Keratinocyte (primary cell): ENCODE results near the gene NPAS3. TPM values are rescaled to one million over a fixed set of nuclear protein-coding genes. Genes with fewer than 3 reads are reported as not detected.

Experiments used
- DNase-seq: peaks from one replicate; pipeline ENCODE4 v3.0.0-alpha.2; 2011; ENCODE audit warnings: low read depth, missing footprints, low spot score
- FAIRE-seq: peaks from 2 replicates; lab custom pipeline; 2011; peaks lifted over from hg19 to GRCh38; lab: Jason Lieb, UNC
- H2AFZ ChIP-seq: 2 replicates; pipeline ENCODE4 v1.6.0; 2012; ENCODE audit warnings: low read length, control low read depth, inconsistent platforms; ENCODE audit not compliant: control insufficient read depth
- H3K27ac ChIP-seq: 2 replicates; pipeline ENCODE4 v1.5.1; 2011; ENCODE audit warnings: low read length; ENCODE audit not compliant: control insufficient read depth, insufficient read depth
- H3K27me3 ChIP-seq: 3 replicates; pipeline ENCODE4 v1.6.0; 2011; ENCODE audit warnings: low read length; ENCODE audit not compliant: control insufficient read depth, insufficient read depth; ENCODE audit errors: extremely low read depth
- H3K36me3 ChIP-seq, 2 experiments: 2 replicates in 1 of 2; 3 replicates in 1 of 2; pipeline ENCODE4 v1.5.1; 2011; ENCODE audit warnings: low read length in 2 of 2, mild to moderate bottlenecking in 1 of 2; ENCODE audit not compliant: control insufficient read depth in 2 of 2, insufficient read depth in 2 of 2; ENCODE audit errors: extremely low read depth in 1 of 2
- H3K4me1 ChIP-seq: 3 replicates; pipeline ENCODE4 v1.5.1; 2011; ENCODE audit warnings: low read length; ENCODE audit not compliant: control insufficient read depth, insufficient read depth; ENCODE audit errors: extremely low read depth
- H3K4me2 ChIP-seq: 3 replicates; pipeline ENCODE4 v1.6.0; 2011; ENCODE audit warnings: low read depth, low read length; ENCODE audit not compliant: control insufficient read depth, insufficient read depth; ENCODE audit errors: extremely low read depth
- H3K4me3 ChIP-seq, 3 experiments: fragments of 200-600 bp in 1 of 3; sonication (generic) in 1 of 3; 2 replicates in 2 of 3; 3 replicates in 1 of 3; pipeline ENCODE4 v1.5.1; 2011 to 2016; ENCODE audit warnings: low read length in 3 of 3, mild to moderate bottlenecking in 3 of 3, control low read depth in 2 of 3, inconsistent platforms in 1 of 3, low read depth in 1 of 3, mixed read lengths in 1 of 3, mixed run types in 1 of 3, moderate library complexity in 1 of 3; ENCODE audit not compliant: control insufficient read depth in 2 of 3, insufficient read depth in 2 of 3; ENCODE audit errors: extremely low read depth in 1 of 3
- H3K79me2 ChIP-seq: 2 replicates; pipeline ENCODE4 v1.6.0; 2012; ENCODE audit warnings: low read length; ENCODE audit not compliant: control insufficient read depth, insufficient read depth
- H3K9ac ChIP-seq: 3 replicates; pipeline ENCODE4 v1.6.0; 2011; ENCODE audit warnings: low read length; ENCODE audit not compliant: control insufficient read depth, insufficient read depth; ENCODE audit errors: extremely low read depth
- H3K9me1 ChIP-seq: 3 replicates; pipeline ENCODE4 v1.6.0; 2011; ENCODE audit warnings: low read length; ENCODE audit not compliant: control insufficient read depth, insufficient read depth; ENCODE audit errors: extremely low read depth
- H3K9me3 ChIP-seq: 2 replicates; pipeline ENCODE4 v1.5.1; 2012; ENCODE audit warnings: low read depth, low read length; ENCODE audit not compliant: control insufficient read depth
- H4K20me1 ChIP-seq: 3 replicates; pipeline ENCODE4 v1.6.0; 2011; ENCODE audit warnings: low read length; ENCODE audit not compliant: control insufficient read depth, insufficient read depth; ENCODE audit errors: extremely low read depth
- CTCF ChIP-seq, 3 experiments: IDR thresholded peaks in 1 of 3; conservative IDR thresholded peaks in 1 of 3; optimal IDR thresholded peaks in 1 of 3; 2 replicates in 2 of 3; 3 replicates in 1 of 3; pipeline versions ENCODE3 to v1.5.1; 2011; ENCODE audit warnings: low read length in 3 of 3, mild to moderate bottlenecking in 3 of 3, moderate library complexity in 2 of 3, control low read depth in 1 of 3, inconsistent platforms in 1 of 3; ENCODE audit not compliant: insufficient read depth in 2 of 3; ENCODE audit errors: extremely low read depth in 1 of 3
- EZH2 ChIP-seq: IDR thresholded peaks from one replicate; pipeline ENCODE4 v1.6.1; 2012; ENCODE audit warnings: inconsistent platforms, mild to moderate bottlenecking, low read length, moderate library complexity
- dilution Hi-C: fragments of 300-500 bp; cut with MboI; formaldehyde crosslinking; loops from one replicate; pipeline ENCODE4 v1.7.0; 2020; ENCODE audit warnings: low sequenced_read_pairs; ENCODE audit not compliant: extremely low pct_ligation_motif_present
- polyA plus RNA-seq, 5 experiments: library from polyadenylated mRNA; depleted of rRNA in 3 of 5; stranded (reverse) in 3 of 5; stranded (forward) in 1 of 5; unstranded in 1 of 5; fragments of >200 nt; gene quantifications; 1 replicate in 1 of 5; 2 replicates in 3 of 5; 3 replicates in 1 of 5; pipeline versions ENCODE4 v1.2.1 to v1.2.3, GENCODE V29; 2011 to 2012; ENCODE audit warnings: missing spikeins in 2 of 5, low read depth in 1 of 5, low replicate concordance in 1 of 5

The NPAS3 gene
- polyA plus RNA-seq, 1 donor (not counting 4 experiments of a cell fraction or from before 2014, with no cell fraction given) = 0.07 TPM

- Histone ChIP-seq H3K9me3 (no peaks in the 10 kb centered on the region), H3K4me3 (no peak overlapping the region), H3K36me3 (no peaks in the 10 kb centered on the region), H2AFZ (no peak overlapping the region), H3K27ac (no peak overlapping the region), H4K20me1 (no peaks in the 10 kb centered on the region), H3K4me1 (no peaks in the 10 kb centered on the region), H3K79me2 (no peaks in the 10 kb centered on the region), H3K27me3 (no peaks in the 10 kb centered on the region), H3K4me2 (no peak overlapping the region), H3K9ac (no peak overlapping the region), H3K9me1 (no peaks in the 10 kb centered on the region)
- dilution Hi-C loops = no loop called here
- DNase-seq = no peak
- FAIRE-seq = no peak
- TF ChIP-seq EZH2 (no peak), CTCF (optimal IDR thresholded peaks at IDR 0.05 in 1 of 3, IDR thresholded peaks at IDR 0.05 in 1 of 3, conservative IDR thresholded peaks at IDR 0.05 in 1 of 3; ENCODE audit: extremely low read depth in 1 of 3, insufficient read depth in 2 of 3, low read length in 3 of 3) (no peak)
These were observed 770.6 kb downstream of the NPAS3 start for GRCh38 chr14:33709283-33709682.

- TF ChIP-seq EZH2 (no peak), CTCF (optimal IDR thresholded peaks at IDR 0.05 in 1 of 3, IDR thresholded peaks at IDR 0.05 in 1 of 3, conservative IDR thresholded peaks at IDR 0.05 in 1 of 3; ENCODE audit: extremely low read depth in 1 of 3, insufficient read depth in 2 of 3, low read length in 3 of 3) (no peak)
- DNase-seq (no peak), FAIRE-seq (no peak)
- no peaks in the 10 kb centered on the region for H3K36me3 ChIP-seq
- no peaks in the 10 kb centered on the region for H3K79me2 ChIP-seq
- H3K4me2 ChIP-seq = no peak overlapping the region
- H3K27ac ChIP-seq = no peak overlapping the region
- no peaks in the 10 kb centered on the region for H4K20me1 ChIP-seq
- no peaks in the 10 kb centered on the region for H3K9me3 ChIP-seq
- no peaks in the 10 kb centered on the region for H3K27me3 ChIP-seq
- H3K4me1 ChIP-seq = no peaks in the 10 kb centered on the region
- dilution Hi-C loops = no loop called here
- H3K4me3 ChIP-seq = no peak overlapping the region
- no peak overlapping the region for H2AFZ ChIP-seq
- no peak overlapping the region for H3K9ac ChIP-seq
- H3K9me1 ChIP-seq = no peaks in the 10 kb centered on the region
These were observed 771.0 kb downstream of the NPAS3 start for GRCh38 chr14:33709711-33710110.
